Measurements from ENCODE around the gene PPP1R15B.

Gene PPP1R15B

GRCh38 chr1:204420039-204421004 is 8.7 kb upstream of the PPP1R15B start:
- DNase-seq (ENCODE audit: low spot score), result no peak

GRCh38 chr1:204419064-204419403 is 7.4 kb upstream of the PPP1R15B start:
- DNase-seq (ENCODE audit: low spot score), result no peak

GRCh38 chr1:204418174-204419063 is 6.8 kb upstream of the PPP1R15B start:
- no peak for DNase-seq (ENCODE audit: low spot score)

GRCh38 chr1:204417074-204417997 is 5.7 kb upstream of the PPP1R15B start:
- DNase-seq (ENCODE audit: low spot score), result peak; percentile 87

- DNase-seq (ENCODE audit: low spot score), result no peak
Measured at GRCh38 chr1:204416589-204417073, 5.0 kb upstream of the PPP1R15B start.

- DNase-seq (ENCODE audit: low spot score), result no peak
Measured at GRCh38 chr1:204415351-204415750, 3.7 kb upstream of the PPP1R15B start.

GRCh38 chr1:204414016-204414415 is 2.4 kb upstream of the PPP1R15B start:
- no peak for DNase-seq (ENCODE audit: low spot score)

- DNase-seq (ENCODE audit: low spot score), result no peak
Measured at GRCh38 chr1:204413170-204413535, 1.5 kb upstream of the PPP1R15B start.

- DNase-seq (ENCODE audit: low spot score), result peak; percentile 52
Measured at GRCh38 chr1:204410688-204411450, 748 bp downstream of the PPP1R15B start.

- DNase-seq (ENCODE audit: low spot score), result no peak
Measured at GRCh38 chr1:204409836-204410687, 1.6 kb downstream of the PPP1R15B start.

- no peak for DNase-seq (ENCODE audit: low spot score)
Measured at GRCh38 chr1:204409123-204409522, 2.5 kb downstream of the PPP1R15B start.

- no peak for DNase-seq (ENCODE audit: low spot score)
Measured at GRCh38 chr1:204408602-204409001, 3.0 kb downstream of the PPP1R15B start.

GRCh38 chr1:204408074-204408507 is 3.5 kb downstream of the PPP1R15B start:
- peak; percentile 47 for DNase-seq (ENCODE audit: low spot score)

GRCh38 chr1:204407295-204407971 is 4.2 kb downstream of the PPP1R15B start:
- DNase-seq (ENCODE audit: low spot score), result no peak

- DNase-seq (ENCODE audit: low spot score), result no peak
Measured at GRCh38 chr1:204406621-204407020, 5.0 kb downstream of the PPP1R15B start.

- no peak for DNase-seq (ENCODE audit: low spot score)
Measured at GRCh38 chr1:204405988-204406387, 5.6 kb downstream of the PPP1R15B start.

- no peak for DNase-seq (ENCODE audit: low spot score)
Measured at GRCh38 chr1:204404629-204405028, 7.0 kb downstream of the PPP1R15B start.

GRCh38 chr1:204402391-204402790 is 9.2 kb downstream of the PPP1R15B start:
- DNase-seq (ENCODE audit: low spot score), result no peak

- DNase-seq (ENCODE audit: low spot score), result no peak
Measured at GRCh38 chr1:204401730-204402129, 9.9 kb downstream of the PPP1R15B start.
